WTC11 (cell line): Measurements from ENCODE around the gene ZNF804B.

Experiments used
- CREB1 ChIP-seq: sonication (generic); formaldehyde crosslinking; IDR thresholded peaks from 2 replicates; pipeline ENCODE4 v1.8.0; 2023; ENCODE audit warnings: mild to moderate bottlenecking, missing genetic modification reagents
- JUN ChIP-seq: sonication (generic); formaldehyde crosslinking; IDR thresholded peaks from 2 replicates; pipeline ENCODE4 v1.8.0; 2023; ENCODE audit warnings: mild to moderate bottlenecking, missing genetic modification reagents
- KAT7 ChIP-seq: sonication (generic); formaldehyde crosslinking; IDR thresholded peaks from 2 replicates; pipeline ENCODE4 v1.8.1; 2023; ENCODE audit warnings: missing genetic modification reagents, mild to moderate bottlenecking, borderline replicate concordance
- NFYB ChIP-seq: sonication (generic); formaldehyde crosslinking; conservative IDR thresholded peaks from 2 replicates; pipeline ENCODE4 v1.8.0; 2022; ENCODE audit warnings: low read depth, missing genetic modification reagents
- ZNF423 ChIP-seq: fragments of 250-450 bp; sonication (Bioruptor Pico); IDR thresholded peaks from 2 replicates; pipeline ENCODE4 v2.1.2; 2022; ENCODE audit warnings: mild to moderate bottlenecking, moderate library complexity
- TF ChIP-seq, protein P1 (sequence below): sonication (generic); formaldehyde crosslinking; IDR thresholded peaks from 2 replicates; pipeline ENCODE4 v1.8.1; 2022; ENCODE audit warnings: missing genetic modification reagents, borderline replicate concordance
- TF ChIP-seq, protein P2 (sequence below): fragments of 200-600 bp; IDR thresholded peaks from 2 replicates; pipeline ENCODE4 v1.8.0; 2022; ENCODE audit warnings: antibody characterized with exemption
- TF ChIP-seq, protein P3 (sequence below): sonication (generic); formaldehyde crosslinking; conservative IDR thresholded peaks from 2 replicates; pipeline ENCODE4 v1.8.1; 2022; ENCODE audit warnings: mild to moderate bottlenecking, missing genetic modification reagents
- TF ChIP-seq, protein P4 (sequence below): sonication (generic); formaldehyde crosslinking; IDR thresholded peaks from 2 replicates; pipeline ENCODE4 v1.8.1; 2022; ENCODE audit warnings: mild to moderate bottlenecking, moderate library complexity, missing genetic modification reagents
- TF ChIP-seq, protein P5 (sequence below): sonication (generic); formaldehyde crosslinking; IDR thresholded peaks from 2 replicates; pipeline ENCODE4 v1.8.1; 2023; ENCODE audit warnings: mild to moderate bottlenecking, missing genetic modification reagents

DNA sequence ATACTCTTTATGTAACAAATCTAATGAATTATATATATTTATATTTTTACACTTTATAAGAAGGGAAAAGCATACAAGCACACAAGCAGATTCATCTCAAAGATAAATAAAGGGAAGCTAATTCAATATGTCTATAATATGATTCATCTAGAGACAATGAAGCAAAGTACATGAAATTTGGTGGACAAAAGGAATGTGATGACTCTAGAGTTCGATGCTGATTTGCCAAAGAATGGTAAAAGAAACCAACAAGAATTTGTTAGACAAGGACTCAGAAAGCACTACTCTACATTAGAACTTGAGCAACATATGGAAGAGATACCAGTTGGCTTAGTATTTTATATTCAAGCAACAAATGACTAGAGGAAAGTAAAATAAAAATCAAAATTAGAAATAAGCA lies 572.5 kb downstream of the ZNF804B start:
- TF ChIP-seq, protein P1, sequence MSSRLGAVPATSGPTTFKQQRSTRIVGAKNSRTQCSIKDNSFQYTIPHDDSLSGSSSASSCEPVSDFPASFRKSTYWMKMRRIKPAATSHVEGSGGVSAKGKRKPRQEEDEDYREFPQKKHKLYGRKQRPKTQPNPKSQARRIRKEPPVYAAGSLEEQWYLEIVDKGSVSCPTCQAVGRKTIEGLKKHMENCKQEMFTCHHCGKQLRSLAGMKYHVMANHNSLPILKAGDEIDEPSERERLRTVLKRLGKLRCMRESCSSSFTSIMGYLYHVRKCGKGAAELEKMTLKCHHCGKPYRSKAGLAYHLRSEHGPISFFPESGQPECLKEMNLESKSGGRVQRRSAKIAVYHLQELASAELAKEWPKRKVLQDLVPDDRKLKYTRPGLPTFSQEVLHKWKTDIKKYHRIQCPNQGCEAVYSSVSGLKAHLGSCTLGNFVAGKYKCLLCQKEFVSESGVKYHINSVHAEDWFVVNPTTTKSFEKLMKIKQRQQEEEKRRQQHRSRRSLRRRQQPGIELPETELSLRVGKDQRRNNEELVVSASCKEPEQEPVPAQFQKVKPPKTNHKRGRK (CRISPR knock-in tag), result no peak
- TF ChIP-seq, protein P2, sequence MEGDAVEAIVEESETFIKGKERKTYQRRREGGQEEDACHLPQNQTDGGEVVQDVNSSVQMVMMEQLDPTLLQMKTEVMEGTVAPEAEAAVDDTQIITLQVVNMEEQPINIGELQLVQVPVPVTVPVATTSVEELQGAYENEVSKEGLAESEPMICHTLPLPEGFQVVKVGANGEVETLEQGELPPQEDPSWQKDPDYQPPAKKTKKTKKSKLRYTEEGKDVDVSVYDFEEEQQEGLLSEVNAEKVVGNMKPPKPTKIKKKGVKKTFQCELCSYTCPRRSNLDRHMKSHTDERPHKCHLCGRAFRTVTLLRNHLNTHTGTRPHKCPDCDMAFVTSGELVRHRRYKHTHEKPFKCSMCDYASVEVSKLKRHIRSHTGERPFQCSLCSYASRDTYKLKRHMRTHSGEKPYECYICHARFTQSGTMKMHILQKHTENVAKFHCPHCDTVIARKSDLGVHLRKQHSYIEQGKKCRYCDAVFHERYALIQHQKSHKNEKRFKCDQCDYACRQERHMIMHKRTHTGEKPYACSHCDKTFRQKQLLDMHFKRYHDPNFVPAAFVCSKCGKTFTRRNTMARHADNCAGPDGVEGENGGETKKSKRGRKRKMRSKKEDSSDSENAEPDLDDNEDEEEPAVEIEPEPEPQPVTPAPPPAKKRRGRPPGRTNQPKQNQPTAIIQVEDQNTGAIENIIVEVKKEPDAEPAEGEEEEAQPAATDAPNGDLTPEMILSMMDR, result no peak
- TF ChIP-seq, protein P3, sequence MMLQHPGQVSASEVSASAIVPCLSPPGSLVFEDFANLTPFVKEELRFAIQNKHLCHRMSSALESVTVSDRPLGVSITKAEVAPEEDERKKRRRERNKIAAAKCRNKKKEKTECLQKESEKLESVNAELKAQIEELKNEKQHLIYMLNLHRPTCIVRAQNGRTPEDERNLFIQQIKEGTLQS, result no peak
- no peak for TF ChIP-seq ZNF423 (CRISPR knock-in tag)
- no peak for TF ChIP-seq JUN (CRISPR knock-in tag)
- no peak for TF ChIP-seq KAT7 (CRISPR knock-in tag)
- TF ChIP-seq, protein P4, sequence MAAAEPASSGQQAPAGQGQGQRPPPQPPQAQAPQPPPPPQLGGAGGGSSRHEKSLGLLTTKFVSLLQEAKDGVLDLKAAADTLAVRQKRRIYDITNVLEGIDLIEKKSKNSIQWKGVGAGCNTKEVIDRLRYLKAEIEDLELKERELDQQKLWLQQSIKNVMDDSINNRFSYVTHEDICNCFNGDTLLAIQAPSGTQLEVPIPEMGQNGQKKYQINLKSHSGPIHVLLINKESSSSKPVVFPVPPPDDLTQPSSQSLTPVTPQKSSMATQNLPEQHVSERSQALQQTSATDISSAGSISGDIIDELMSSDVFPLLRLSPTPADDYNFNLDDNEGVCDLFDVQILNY (CRISPR knock-in tag), result no peak
- no peak for TF ChIP-seq NFYB (CRISPR knock-in tag)
- TF ChIP-seq, protein P5, sequence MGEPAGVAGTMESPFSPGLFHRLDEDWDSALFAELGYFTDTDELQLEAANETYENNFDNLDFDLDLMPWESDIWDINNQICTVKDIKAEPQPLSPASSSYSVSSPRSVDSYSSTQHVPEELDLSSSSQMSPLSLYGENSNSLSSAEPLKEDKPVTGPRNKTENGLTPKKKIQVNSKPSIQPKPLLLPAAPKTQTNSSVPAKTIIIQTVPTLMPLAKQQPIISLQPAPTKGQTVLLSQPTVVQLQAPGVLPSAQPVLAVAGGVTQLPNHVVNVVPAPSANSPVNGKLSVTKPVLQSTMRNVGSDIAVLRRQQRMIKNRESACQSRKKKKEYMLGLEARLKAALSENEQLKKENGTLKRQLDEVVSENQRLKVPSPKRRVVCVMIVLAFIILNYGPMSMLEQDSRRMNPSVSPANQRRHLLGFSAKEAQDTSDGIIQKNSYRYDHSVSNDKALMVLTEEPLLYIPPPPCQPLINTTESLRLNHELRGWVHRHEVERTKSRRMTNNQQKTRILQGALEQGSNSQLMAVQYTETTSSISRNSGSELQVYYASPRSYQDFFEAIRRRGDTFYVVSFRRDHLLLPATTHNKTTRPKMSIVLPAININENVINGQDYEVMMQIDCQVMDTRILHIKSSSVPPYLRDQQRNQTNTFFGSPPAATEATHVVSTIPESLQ (CRISPR knock-in tag), result no peak
- no peak for TF ChIP-seq CREB1 (CRISPR knock-in tag)
